ACC112 (cell line): ENCODE data around the gene FAM180A.

Experiments used
- H2AFZ ChIP-seq: fragments of 200-600 bp; sonication (generic); one replicate; pipeline ENCODE4 v1.6.0; 2017; ENCODE audit warnings: antibody characterized with exemption, low read length; ENCODE audit not compliant: unreplicated experiment
- H3K27ac ChIP-seq: fragments of 200-600 bp; sonication (generic); 2 replicates; pipeline ENCODE4 v1.5.1; 2014; ENCODE audit warnings: low read depth, mild to moderate bottlenecking, antibody characterized with exemption, low read length, moderate library complexity
- H3K27me3 ChIP-seq: fragments of 200-600 bp; sonication (generic); 2 replicates; pipeline ENCODE4 v1.6.1; 2014; ENCODE audit warnings: mild to moderate bottlenecking, antibody characterized with exemption, low read length, moderate library complexity, mixed read lengths; ENCODE audit not compliant: insufficient read depth
- H3K36me3 ChIP-seq: fragments of 200-600 bp; sonication (generic); 2 replicates; pipeline ENCODE4 v1.6.1; 2016; ENCODE audit warnings: mild to moderate bottlenecking, antibody characterized with exemption, low read length, moderate library complexity, mixed read lengths; ENCODE audit not compliant: insufficient read depth
- H3K4me1 ChIP-seq: fragments of 200-600 bp; sonication (generic); one replicate; pipeline ENCODE4 v1.6.1; 2016; ENCODE audit warnings: low read length, mixed read lengths; ENCODE audit not compliant: insufficient read depth, unreplicated experiment, control insufficient read depth
- H3K4me3 ChIP-seq: fragments of 200-600 bp; sonication (generic); 2 replicates; pipeline ENCODE4 v1.5.1; 2014; ENCODE audit warnings: mild to moderate bottlenecking, low read depth, low read length
- H3K79me2 ChIP-seq: fragments of 200-600 bp; sonication (generic); one replicate; pipeline ENCODE4 v1.6.0; 2016; ENCODE audit warnings: low read length; ENCODE audit not compliant: control insufficient read depth, unreplicated experiment, insufficient read depth

The FAM180A gene

DNA sequence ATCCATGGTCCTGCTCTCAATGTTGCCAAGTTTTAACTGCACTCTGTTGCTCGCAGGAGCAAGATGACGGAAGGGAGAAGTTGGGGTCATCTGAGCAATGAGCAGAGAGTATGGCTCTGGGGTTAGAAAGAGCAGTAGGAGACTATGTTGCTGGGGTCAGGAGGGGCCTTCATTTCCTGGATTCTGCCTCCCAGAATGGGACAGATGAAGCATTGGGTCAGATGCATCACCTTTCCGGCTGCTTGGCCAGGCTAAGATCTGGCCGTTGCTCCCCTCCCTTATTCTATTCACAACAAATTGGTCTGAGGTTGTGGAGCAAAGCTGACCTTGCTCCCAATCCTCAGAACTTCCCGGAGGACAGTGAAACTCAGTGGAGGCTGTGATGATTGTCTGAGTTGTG, 63.9 kb downstream of the FAM180A start:
- H3K27me3 ChIP-seq: no peaks in the 10 kb centered on the region
- H3K27ac ChIP-seq: no peak overlapping the region
- H3K79me2 ChIP-seq: no peaks in the 10 kb centered on the region
- no peak overlapping the region for H3K4me3 ChIP-seq
- H3K36me3 ChIP-seq: no peaks in the 10 kb centered on the region
- H2AFZ ChIP-seq: no peak overlapping the region
- peaks cover 24% of the 10 kb centered on the region for H3K4me1 ChIP-seq

DNA sequence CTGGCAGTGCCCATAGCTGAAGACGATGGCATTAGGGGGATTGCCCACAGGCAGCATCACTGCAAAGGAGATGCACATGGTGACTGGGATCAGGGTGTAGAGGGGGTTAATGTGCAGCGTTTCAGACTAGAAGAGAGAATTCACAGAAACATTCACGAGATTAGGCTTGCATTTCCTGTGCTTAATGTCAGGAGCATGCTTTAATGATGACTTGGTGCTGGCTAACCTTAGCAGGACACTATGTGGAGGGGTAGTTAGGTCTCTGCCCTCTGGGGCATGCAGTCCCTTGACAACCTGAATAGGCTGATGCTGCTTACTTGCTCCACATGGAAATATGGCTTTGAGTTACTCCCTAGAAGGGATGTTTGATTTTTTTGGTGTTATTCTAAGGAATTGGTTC, 64.5 kb downstream of the FAM180A start:
- no peak overlapping the region for H3K27ac ChIP-seq
- H3K79me2 ChIP-seq: no peaks in the 10 kb centered on the region

DNA sequence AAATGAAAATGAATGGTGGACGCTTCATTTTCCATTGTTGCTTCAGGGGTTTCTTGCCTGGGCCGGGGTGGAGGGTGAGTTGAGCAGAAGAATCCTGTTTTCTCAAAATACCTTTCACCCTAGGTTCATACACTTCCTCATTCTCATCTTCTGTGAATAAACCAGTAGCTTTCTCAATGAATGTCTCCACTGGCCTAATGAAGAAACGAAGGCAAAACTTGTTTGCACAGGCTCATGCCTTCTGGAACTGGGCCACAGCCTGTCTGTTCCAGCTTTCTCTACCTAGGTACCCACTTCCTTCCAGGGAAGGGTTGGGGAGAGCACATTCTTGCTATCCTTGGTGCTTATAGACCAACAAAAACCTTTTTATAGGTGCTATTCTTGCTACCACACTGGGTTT, 65.0 kb downstream of the FAM180A start:
- H3K4me1 ChIP-seq: peaks cover 30% of the 10 kb centered on the region
- no peaks in the 10 kb centered on the region for H3K79me2 ChIP-seq
- H3K27me3 ChIP-seq: no peaks in the 10 kb centered on the region
- no peak overlapping the region for H3K4me3 ChIP-seq
- no peaks in the 10 kb centered on the region for H3K36me3 ChIP-seq
- no peak overlapping the region for H3K27ac ChIP-seq
- H2AFZ ChIP-seq: no peak overlapping the region

More for the DNA sequence above, 64.5 kb downstream of the FAM180A start:
- no peak overlapping the region for H3K4me3 ChIP-seq
- no peaks in the 10 kb centered on the region for H3K27me3 ChIP-seq
- H3K36me3 ChIP-seq: no peaks in the 10 kb centered on the region
- no peak overlapping the region for H2AFZ ChIP-seq
- peaks cover 25% of the 10 kb centered on the region for H3K4me1 ChIP-seq

DNA sequence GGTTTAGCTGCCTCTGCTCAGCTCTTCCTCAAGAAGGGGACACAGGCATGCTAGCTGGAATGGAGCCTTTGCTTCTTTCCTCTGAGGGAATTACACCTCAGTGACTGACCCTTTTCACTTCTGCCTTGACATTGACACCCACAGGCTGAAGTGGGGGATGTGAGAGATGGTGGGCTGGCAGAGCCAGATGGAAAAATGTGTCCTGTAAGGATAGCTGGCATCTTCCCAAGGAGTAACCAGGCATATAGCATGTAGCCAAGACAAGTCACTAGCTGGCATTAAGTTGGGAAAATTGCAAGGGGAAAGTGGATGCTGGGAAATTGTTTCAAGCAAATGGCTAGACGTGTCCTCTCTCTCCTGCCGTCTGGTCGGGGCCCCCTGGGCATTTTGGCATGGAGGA, 66.4 kb downstream of the FAM180A start:
- Histone ChIP-seq H3K27me3 (no peaks in the 10 kb centered on the region), H3K79me2 (peaks cover 6% of the 10 kb centered on the region), H3K36me3 (no peaks in the 10 kb centered on the region), H3K27ac (no peak overlapping the region), H2AFZ (no peak overlapping the region), H3K4me3 (no peak overlapping the region), H3K4me1 (peaks cover 38% of the 10 kb centered on the region)

DNA sequence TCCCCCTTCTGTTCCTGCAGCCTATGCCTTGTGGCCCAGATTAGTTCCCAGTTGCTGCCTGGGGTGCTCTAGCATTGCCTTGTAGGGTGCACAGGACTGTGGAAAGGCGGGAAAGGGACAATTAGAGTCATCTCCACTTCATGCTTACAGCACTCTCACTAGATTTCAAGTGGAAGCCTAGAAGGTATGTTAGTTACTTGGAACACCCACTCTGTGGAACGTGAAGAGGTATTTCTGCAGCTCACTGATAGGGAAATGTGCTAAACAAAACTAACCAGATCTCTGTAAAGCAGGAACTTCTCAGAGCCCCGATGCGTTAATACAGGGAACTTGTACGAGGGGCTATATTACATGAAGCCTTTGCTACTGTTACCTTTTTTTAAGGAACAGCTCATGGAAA, 66.9 kb downstream of the FAM180A start:
- H3K4me1 ChIP-seq: peaks cover 38% of the 10 kb centered on the region
- no peak overlapping the region for H3K27ac ChIP-seq
- no peaks in the 10 kb centered on the region for H3K36me3 ChIP-seq
- no peak overlapping the region for H3K4me3 ChIP-seq
- no peaks in the 10 kb centered on the region for H3K27me3 ChIP-seq
- no peak overlapping the region for H2AFZ ChIP-seq
- H3K79me2 ChIP-seq: peaks cover 6% of the 10 kb centered on the region
